Activated B cell treated with CpG ODN at 0.5 μM for 24 hours (primary cell): ENCODE measurements around the gene PPP2R5E. TPM values are rescaled to one million over a fixed set of nuclear protein-coding genes. Genes with fewer than 3 reads are reported as not detected.
"Not testable (repeated sequence)": the region's sequence is repeated elsewhere in the genome, so short reads cannot be mapped to it uniquely, and the experiment has no call there.

Source experiments
- ATAC-seq: fragments of 200-7000 bp; cut with Tn5 transposase; one replicate; pipeline ENCODE4 v1.10.0; 2021; ENCODE audit warnings: low read depth, mild to moderate bottlenecking, moderate library complexity
- CTCF ChIA-PET: fragments of 350-600 bp; sonication (Branson Sonifier 250); formaldehyde crosslinking; loops from one replicate; lab custom pipeline; 2021; ENCODE audit warnings: antibody characterized with exemption; lab: Charles Lee
- POLR2A ChIA-PET: fragments of 350-600 bp; sonication (Branson Sonifier 250); formaldehyde crosslinking; loops from one replicate; lab custom pipeline; 2021; ENCODE audit warnings: antibody characterized with exemption; lab: Charles Lee
- DNase-seq: peaks from one replicate; pipeline ENCODE4 v3.0.0; 2022
- H3K27ac Mint-ChIP-seq: one replicate; pipeline ENCODE4 v1.8.0; 2020; ENCODE audit warnings: mixed read lengths
- H3K27me3 Mint-ChIP-seq: one replicate; pipeline ENCODE4 v1.8.0; 2021; ENCODE audit warnings: mixed read lengths
- H3K36me3 Mint-ChIP-seq: one replicate; pipeline ENCODE4 v1.8.0; 2021; ENCODE audit warnings: low read depth, mixed read lengths
- H3K4me1 Mint-ChIP-seq: one replicate; pipeline ENCODE4 v1.8.0; 2021; ENCODE audit warnings: mixed read lengths
- H3K4me3 Mint-ChIP-seq: one replicate; pipeline ENCODE4 v1.8.0; 2020; ENCODE audit warnings: mild to moderate bottlenecking, mixed read lengths
- H3K9me3 Mint-ChIP-seq: one replicate; pipeline ENCODE4 v1.8.0; 2020; ENCODE audit warnings: mixed read lengths
- intact Hi-C: fragments of 100-400 bp; cut with micrococcal nuclease; formaldehyde crosslinking; loops from one replicate; pipeline ENCODE4 v1.15.1; 2024
- total RNA-seq: library from RNA; stranded (reverse); gene quantifications from 2 replicates; pipeline ENCODE4 v1.2.3, GENCODE V29; 2022
- TF ChIP-seq, protein P1 (sequence below): fragments of 200-600 bp; IDR thresholded peaks from one replicate; pipeline ENCODE4 v1.8.0; 2022; ENCODE audit warnings: antibody characterized with exemption, mild to moderate bottlenecking

PPP2R5E gene
- total RNA-seq, 1 donor from 2014 or later = 44.8 TPM

DNA sequence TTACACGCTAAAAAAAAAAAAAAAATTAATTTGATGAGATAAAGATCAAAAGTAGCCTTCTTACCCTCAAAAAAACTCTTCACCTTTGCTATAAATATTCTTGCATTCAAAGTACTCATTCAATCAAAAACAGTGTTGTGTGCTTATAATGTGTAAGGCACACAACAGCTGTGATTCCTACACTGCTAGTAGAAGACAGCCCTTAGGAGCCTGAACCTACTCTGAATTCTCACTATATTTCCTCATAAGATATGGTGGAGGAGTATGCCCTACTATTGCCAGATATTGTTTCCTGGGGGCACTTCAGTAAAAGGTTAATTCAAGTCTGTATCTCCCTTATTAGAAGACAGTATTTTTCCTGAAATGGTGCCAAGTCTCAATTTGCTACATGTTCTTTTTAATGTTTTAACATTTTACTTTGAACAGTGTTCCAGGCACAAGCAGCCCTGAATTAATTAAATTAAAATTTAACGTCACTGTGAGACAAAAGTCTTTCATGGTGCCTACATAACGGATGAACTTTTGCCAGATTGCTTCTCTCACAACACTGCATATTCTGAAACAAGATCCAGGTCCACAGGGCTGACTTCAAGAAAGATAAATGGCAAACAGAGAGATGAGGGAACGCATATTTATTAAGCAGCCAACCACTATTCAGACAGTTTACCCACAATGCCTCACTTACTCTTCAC, 19.3 kb downstream of the PPP2R5E start:
- H3K9me3 Mint-ChIP-seq = no peaks in the 10 kb centered on the region
- H3K4me1 Mint-ChIP-seq = peaks cover 20% of the 10 kb centered on the region
- ChIA-PET POLR2A (interaction anchor here (0.6 kb wide), 1 partner anchor 247 kb away, joined by 11 read pairs; no protein-coding TSS in a partner anchor), CTCF (no interaction called here)
- H3K36me3 Mint-ChIP-seq = peaks cover 36% of the 10 kb centered on the region
- DNase-seq (no peak), ATAC-seq (no peak)
- TF ChIP-seq, protein P1, sequence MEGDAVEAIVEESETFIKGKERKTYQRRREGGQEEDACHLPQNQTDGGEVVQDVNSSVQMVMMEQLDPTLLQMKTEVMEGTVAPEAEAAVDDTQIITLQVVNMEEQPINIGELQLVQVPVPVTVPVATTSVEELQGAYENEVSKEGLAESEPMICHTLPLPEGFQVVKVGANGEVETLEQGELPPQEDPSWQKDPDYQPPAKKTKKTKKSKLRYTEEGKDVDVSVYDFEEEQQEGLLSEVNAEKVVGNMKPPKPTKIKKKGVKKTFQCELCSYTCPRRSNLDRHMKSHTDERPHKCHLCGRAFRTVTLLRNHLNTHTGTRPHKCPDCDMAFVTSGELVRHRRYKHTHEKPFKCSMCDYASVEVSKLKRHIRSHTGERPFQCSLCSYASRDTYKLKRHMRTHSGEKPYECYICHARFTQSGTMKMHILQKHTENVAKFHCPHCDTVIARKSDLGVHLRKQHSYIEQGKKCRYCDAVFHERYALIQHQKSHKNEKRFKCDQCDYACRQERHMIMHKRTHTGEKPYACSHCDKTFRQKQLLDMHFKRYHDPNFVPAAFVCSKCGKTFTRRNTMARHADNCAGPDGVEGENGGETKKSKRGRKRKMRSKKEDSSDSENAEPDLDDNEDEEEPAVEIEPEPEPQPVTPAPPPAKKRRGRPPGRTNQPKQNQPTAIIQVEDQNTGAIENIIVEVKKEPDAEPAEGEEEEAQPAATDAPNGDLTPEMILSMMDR = no peak
- no peak overlapping the region for H3K27ac Mint-ChIP-seq
- intact Hi-C loops = no loop called here
- no peak overlapping the region for H3K4me3 Mint-ChIP-seq
- no peaks in the 10 kb centered on the region for H3K27me3 Mint-ChIP-seq

DNA sequence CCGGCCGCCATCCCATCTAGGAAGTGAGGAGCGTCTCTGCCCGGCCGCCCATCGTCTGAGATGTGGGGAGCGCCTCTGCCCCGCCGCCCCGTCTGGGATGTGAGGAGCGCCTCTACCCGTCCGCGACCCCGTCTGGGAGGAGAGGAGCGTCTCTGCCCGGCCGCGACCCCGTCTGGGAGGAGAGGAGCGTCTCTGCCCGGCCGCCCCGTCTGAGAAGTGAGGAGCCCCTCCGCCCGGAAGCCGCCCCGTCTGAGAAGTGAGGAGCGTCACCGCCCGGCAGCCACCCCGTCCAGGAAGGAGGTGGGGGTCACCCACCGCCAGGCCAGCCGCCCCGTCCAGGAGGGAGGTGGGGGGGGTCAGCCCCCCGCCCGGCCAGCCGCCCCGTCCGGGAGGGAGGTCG, 20.7 kb downstream of the PPP2R5E start:
- H3K9me3 Mint-ChIP-seq, POLR2A ChIA-PET, H3K4me3 Mint-ChIP-seq, H3K27me3 Mint-ChIP-seq, ATAC-seq, DNase-seq, intact Hi-C loops, CTCF ChIA-PET, H3K27ac Mint-ChIP-seq: not testable (repeated sequence)
- Mint-ChIP-seq H3K36me3 (peaks cover 37% of the 10 kb centered on the region), H3K4me1 (peaks cover 20% of the 10 kb centered on the region)

DNA sequence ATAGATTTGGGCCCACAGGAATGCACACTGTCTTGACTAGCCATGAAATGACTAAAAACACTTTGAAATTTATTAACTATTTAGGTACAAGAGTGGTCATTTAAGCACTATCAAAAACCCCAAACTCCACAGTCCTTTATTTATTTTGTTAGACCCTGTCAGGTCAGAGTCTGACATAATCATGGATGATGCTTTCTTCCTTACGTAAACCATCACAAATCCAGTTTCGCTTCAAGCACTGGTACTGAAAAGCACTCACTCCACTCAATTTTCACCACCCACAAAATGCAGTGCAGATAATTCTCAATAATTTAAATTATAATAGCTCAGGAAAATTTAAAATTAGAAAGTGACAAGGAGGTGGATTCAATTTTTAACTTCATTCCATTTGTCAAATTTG, 25.8 kb downstream of the PPP2R5E start:
- intact Hi-C loops = no loop called here
- Mint-ChIP-seq H3K4me3 (no peak overlapping the region), H3K27me3 (no peaks in the 10 kb centered on the region), H3K36me3 (peaks cover 19% of the 10 kb centered on the region), H3K27ac (no peak overlapping the region), H3K9me3 (no peaks in the 10 kb centered on the region), H3K4me1 (peaks cover 27% of the 10 kb centered on the region)
- DNase-seq (no peak), ATAC-seq (no peak)
- ChIA-PET POLR2A (no interaction called here), CTCF (no interaction called here)
- TF ChIP-seq, protein P1 = no peak

DNA sequence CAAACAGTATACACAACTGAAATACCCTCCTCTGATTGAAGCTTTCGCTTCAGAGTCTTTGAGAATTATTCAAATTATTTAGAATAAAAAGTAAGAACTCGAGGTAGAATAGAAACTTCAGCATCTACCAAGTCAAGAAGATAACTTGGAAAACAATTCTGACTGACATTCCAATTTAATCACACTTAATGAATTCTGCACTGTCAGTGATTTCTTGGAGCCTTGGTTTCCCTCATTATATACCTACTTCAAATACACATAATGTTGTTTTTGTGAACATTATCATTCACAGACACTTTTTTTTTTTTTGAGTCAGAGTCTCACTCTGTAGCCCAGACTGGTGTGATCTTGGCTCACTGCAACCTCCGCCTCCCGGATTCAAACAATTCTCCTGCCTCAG, 27.9 kb downstream of the PPP2R5E start:
- POLR2A ChIA-PET = interaction anchor here (0.5 kb wide), 1 partner anchor 144 kb away, joined by 4 read pairs; no protein-coding TSS in a partner anchor
- no peak for DNase-seq
- intact Hi-C loops = no loop called here
- TF ChIP-seq, protein P1 = no peak
- Mint-ChIP-seq H3K4me1 (peaks cover 45% of the 10 kb centered on the region), H3K9me3 (no peaks in the 10 kb centered on the region), H3K27ac (no peak overlapping the region), H3K27me3 (no peaks in the 10 kb centered on the region), H3K4me3 (no peak overlapping the region), H3K36me3 (peaks cover 23% of the 10 kb centered on the region)
- CTCF ChIA-PET = no interaction called here
- ATAC-seq = no peak

DNA sequence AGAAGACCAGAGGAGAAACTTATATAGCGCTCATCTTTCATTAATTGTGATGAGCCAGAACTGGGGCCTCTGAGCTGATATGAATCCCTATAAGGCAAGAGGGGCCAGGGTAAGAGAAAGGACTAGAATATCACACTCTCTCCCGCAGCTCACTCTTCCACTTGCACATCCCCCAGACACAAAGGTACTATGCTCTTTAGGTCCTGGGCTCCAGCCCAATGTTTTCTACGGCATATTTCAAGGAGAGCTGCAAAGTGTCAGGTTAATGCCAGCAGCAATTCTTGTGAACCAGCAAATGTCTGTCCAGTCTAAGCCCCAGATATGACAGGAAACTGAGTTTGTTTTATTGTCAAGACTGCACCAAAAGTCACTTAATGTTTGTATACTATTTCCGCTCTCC, 29.4 kb downstream of the PPP2R5E start:
- Mint-ChIP-seq H3K9me3 (no peaks in the 10 kb centered on the region), H3K4me3 (no peak overlapping the region), H3K27me3 (no peaks in the 10 kb centered on the region), H3K27ac (no peak overlapping the region), H3K36me3 (peaks cover 21% of the 10 kb centered on the region), H3K4me1 (peaks cover 48% of the 10 kb centered on the region)
- DNase-seq (no peak), ATAC-seq (no peak)
- TF ChIP-seq, protein P1 = no peak
- ChIA-PET POLR2A (interaction anchor here (0.6 kb wide), 1 partner anchor 888 kb away, joined by 3 read pairs; no protein-coding TSS in a partner anchor), CTCF (no interaction called here)
- intact Hi-C loops = no loop called here
